KMS-11 (cell line): ENCODE results near the gene CHD9.

ENCODE experiments used
- H2AFZ ChIP-seq: fragments of 200-600 bp; sonication (generic); 2 replicates; pipeline ENCODE4 v1.6.1; 2016; ENCODE audit warnings: antibody characterized with exemption, mixed run types, low read depth
- H3K27ac ChIP-seq: fragments of 200-600 bp; sonication (generic); 2 replicates; pipeline ENCODE4 v1.6.1; 2016; ENCODE audit warnings: mild to moderate bottlenecking, mixed run types
- H3K27me3 ChIP-seq: fragments of 200-600 bp; sonication (generic); 2 replicates; pipeline ENCODE4 v1.6.1; 2017; ENCODE audit warnings: mild to moderate bottlenecking, low read depth, mixed run types, moderate library complexity; ENCODE audit not compliant: insufficient read depth
- H3K36me3 ChIP-seq: fragments of 200-600 bp; sonication (generic); 2 replicates; pipeline ENCODE4 v1.6.1; 2017; ENCODE audit warnings: mild to moderate bottlenecking, mixed run types; ENCODE audit not compliant: insufficient read depth
- H3K4me1 ChIP-seq: fragments of 200-600 bp; sonication (generic); 2 replicates; pipeline ENCODE4 v1.6.1; 2016; ENCODE audit warnings: mild to moderate bottlenecking, low read depth, mixed run types; ENCODE audit not compliant: poor library complexity, severe bottlenecking
- H3K4me2 ChIP-seq: fragments of 200-600 bp; sonication (generic); 2 replicates; pipeline ENCODE4 v1.7.0; 2016; ENCODE audit warnings: mild to moderate bottlenecking, mixed run types
- H3K4me3 ChIP-seq: fragments of 200-600 bp; sonication (generic); IDR thresholded peaks from 2 replicates; pipeline ENCODE4 v1.6.1; 2017; ENCODE audit warnings: low read depth, low read length, mixed read lengths; ENCODE audit not compliant: insufficient read depth
- H3K79me2 ChIP-seq: fragments of 200-600 bp; sonication (generic); 2 replicates; pipeline ENCODE4 v1.6.1; 2016; ENCODE audit warnings: low read depth, mixed run types; ENCODE audit not compliant: insufficient read depth
- H3K9ac ChIP-seq: fragments of 200-600 bp; sonication (generic); 2 replicates; pipeline ENCODE4 v1.6.1; 2016; ENCODE audit warnings: mild to moderate bottlenecking, mixed run types
- H4K20me1 ChIP-seq: fragments of 200-600 bp; sonication (generic); 2 replicates; pipeline ENCODE4 v1.6.1; 2016; ENCODE audit warnings: mild to moderate bottlenecking, mixed run types; ENCODE audit not compliant: insufficient read depth
- CTCF ChIP-seq: fragments of 200-600 bp; sonication (generic); conservative IDR thresholded peaks from 2 replicates; pipeline ENCODE4 v1.6.1; 2017; ENCODE audit warnings: low read depth, mild to moderate bottlenecking, antibody characterized with exemption, low read length, moderate library complexity, mixed read lengths

Gene CHD9

DNA sequence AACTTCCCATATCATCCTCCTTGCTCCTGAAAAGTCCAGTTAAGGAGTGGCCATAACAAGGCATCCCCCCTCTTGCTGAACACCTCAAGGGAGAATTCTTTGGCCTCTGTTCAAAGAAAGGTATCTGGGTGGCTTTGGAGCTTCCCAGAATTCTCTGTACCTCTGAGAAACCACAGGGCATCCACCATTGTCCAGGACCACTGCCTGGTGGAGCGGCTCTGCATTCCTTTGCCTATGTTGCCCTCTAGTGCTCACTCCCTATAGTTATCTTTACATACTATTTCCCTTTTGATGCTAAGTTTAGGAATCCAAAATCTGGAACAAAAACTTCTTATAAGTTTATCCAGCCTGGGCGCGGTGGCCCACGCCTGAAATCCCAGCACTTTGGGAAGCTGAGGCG is 32.4 kb upstream of the CHD9 start:
- H3K9ac ChIP-seq = no peak overlapping the region
- H2AFZ ChIP-seq = no peak overlapping the region
- no peaks in the 10 kb centered on the region for H3K79me2 ChIP-seq
- TF ChIP-seq CTCF = peak; percentile 68
- no peak overlapping the region for H3K4me2 ChIP-seq
- H3K27me3 ChIP-seq = no peaks in the 10 kb centered on the region
- no peaks in the 10 kb centered on the region for H3K4me1 ChIP-seq
- no peaks in the 10 kb centered on the region for H4K20me1 ChIP-seq
- no peaks in the 10 kb centered on the region for H3K36me3 ChIP-seq
- H3K4me3 ChIP-seq = no peak overlapping the region
- no peak overlapping the region for H3K27ac ChIP-seq

- TF ChIP-seq CTCF = no peak
- H3K4me1 ChIP-seq = no peaks in the 10 kb centered on the region
- H3K36me3 ChIP-seq = no peaks in the 10 kb centered on the region
- no peak overlapping the region for H3K9ac ChIP-seq
- no peak overlapping the region for H2AFZ ChIP-seq
- H3K27me3 ChIP-seq = no peaks in the 10 kb centered on the region
- H4K20me1 ChIP-seq = no peaks in the 10 kb centered on the region
- H3K27ac ChIP-seq = no peak overlapping the region
- H3K79me2 ChIP-seq = no peaks in the 10 kb centered on the region
- H3K4me3 ChIP-seq = no peak overlapping the region
- no peak overlapping the region for H3K4me2 ChIP-seq
Measured at GRCh38 chr16:53024045-53024444, 30.7 kb upstream of the CHD9 start.

DNA sequence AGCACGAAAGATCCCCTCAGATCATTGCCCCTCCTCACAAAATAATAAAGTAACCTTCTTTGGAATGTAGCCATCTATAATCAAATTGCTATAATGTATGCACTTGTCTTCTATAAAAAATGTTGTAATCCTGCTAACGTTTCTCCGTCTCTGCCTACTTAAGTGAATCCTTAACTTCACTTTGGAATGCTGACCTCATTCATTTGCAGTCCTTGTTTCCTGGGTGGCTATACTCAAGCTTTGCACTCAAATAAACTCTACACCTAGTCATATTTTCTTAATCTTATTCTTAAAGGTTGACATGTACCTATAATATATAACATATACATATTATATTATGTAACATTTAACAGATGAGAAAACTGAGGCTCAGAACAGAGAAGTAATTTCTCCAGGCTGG is 24.8 kb upstream of the CHD9 start:
- Histone ChIP-seq H3K4me1 (no peaks in the 10 kb centered on the region), H2AFZ (no peak overlapping the region), H3K4me2 (no peak overlapping the region), H3K4me3 (no peak overlapping the region), H3K9ac (no peak overlapping the region), H4K20me1 (no peaks in the 10 kb centered on the region), H3K27me3 (no peaks in the 10 kb centered on the region), H3K27ac (no peak overlapping the region), H3K36me3 (no peaks in the 10 kb centered on the region), H3K79me2 (no peaks in the 10 kb centered on the region)
- TF ChIP-seq CTCF = no peak

DNA sequence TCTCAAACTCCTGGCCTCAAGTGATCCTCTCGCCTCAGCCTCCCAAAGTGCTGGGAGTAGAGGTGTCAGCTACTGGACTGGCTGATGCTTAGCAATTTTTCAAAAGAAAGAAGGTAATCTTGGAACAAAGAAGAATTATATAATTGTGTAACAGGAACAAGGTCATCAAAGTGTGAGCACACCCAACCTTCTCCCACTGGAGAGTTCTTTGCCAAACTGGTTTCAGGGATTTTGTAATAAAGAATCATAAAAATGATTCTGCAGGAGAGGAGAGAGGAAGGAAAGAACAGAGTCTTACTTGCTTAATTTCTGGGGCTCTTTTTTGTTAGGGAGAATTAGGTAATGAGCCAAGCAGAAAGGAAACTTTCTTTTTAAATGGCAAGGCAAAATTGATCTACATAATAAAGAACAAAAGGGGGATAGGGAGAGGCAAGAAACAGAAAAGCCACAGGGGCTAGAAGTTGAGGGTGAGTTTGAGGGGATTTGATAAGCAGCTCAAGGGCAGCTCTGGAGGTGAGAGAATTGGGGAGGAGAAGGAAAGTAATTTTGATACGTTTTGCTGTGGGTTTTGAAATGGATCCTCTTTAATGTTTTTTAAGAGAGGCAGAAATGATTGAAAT is 23.4 kb upstream of the CHD9 start:
- no peak overlapping the region for H3K4me3 ChIP-seq

More for the DNA sequence above, 23.4 kb upstream of the CHD9 start:
- Histone ChIP-seq H3K9ac (no peak overlapping the region), H3K4me2 (no peak overlapping the region), H4K20me1 (no peaks in the 10 kb centered on the region), H2AFZ (no peak overlapping the region), H3K27me3 (no peaks in the 10 kb centered on the region), H3K36me3 (no peaks in the 10 kb centered on the region), H3K27ac (no peak overlapping the region), H3K4me1 (no peaks in the 10 kb centered on the region), H3K79me2 (no peaks in the 10 kb centered on the region)
- no peak for TF ChIP-seq CTCF
